ENCODE measurements around the gene ATXN10. TPM values are rescaled to one million over a fixed set of nuclear protein-coding genes. Genes with fewer than 3 reads are reported as not detected.

The ATXN10 gene
- total RNA-seq, 1 experiment from 2014 or later: 135 TPM

GRCh38 chr22:45731041-45731797 is 59.6 kb downstream of the ATXN10 start:
- no peak overlapping the region for H3K4me3 ChIP-seq (replicated peaks in 1 of 2; ENCODE audit: low read depth in 1 of 2, low read length in 2 of 2)
- ChIA-PET POLR2A (no interaction called here), RAD21 (ENCODE audit: low non-redundant PET in 1 of 2, low total read pairs in 2 of 2, uncharacterized antibody in 2 of 2, unreplicated experiment in 2 of 2) (no interaction called here), CTCF (no interaction called here)
- no peak overlapping the region for H3K27ac ChIP-seq (ENCODE audit: low read depth, low read length)
- 0 out of 4 replicates have a peak, but pooled peaks cover 0 to 7% of the 10 kb centered on the region in 2 experiments for H3K4me1 ChIP-seq (ENCODE audit: control insufficient read depth in 1 of 2, insufficient read depth in 2 of 2, low read length in 2 of 2)
- no peaks in the 10 kb centered on the region for H4K20me1 ChIP-seq (ENCODE audit: insufficient read depth)
- H3K36me3 ChIP-seq (ENCODE audit: control insufficient read depth in 1 of 2, insufficient read depth in 2 of 2, low read length in 2 of 2): peaks cover 0 to 6% of the 10 kb centered on the region in 2 experiments; a peak in 1 of 4 replicates
- H3K27me3 ChIP-seq (ENCODE audit: insufficient read depth, low read length): no peaks in the 10 kb centered on the region
- no peak for DNase-seq (ENCODE audit: low read depth, low spot score)
- no TSS peak for BruUV-seq (replicated peaks)
- intact Hi-C loops (cut with micrococcal nuclease): no loop called here
- no peak overlapping the region for H3K9ac ChIP-seq (ENCODE audit: low read length)
- H2AFZ ChIP-seq (ENCODE audit: low read depth, low read length, poor library complexity, severe bottlenecking): no peak overlapping the region
- no peak for ATAC-seq
- no peak overlapping the region for H3K4me2 ChIP-seq (ENCODE audit: low read length)
- TF ChIP-seq CEBPB (IDR thresholded peaks at IDR 0.05; ENCODE audit: low read depth): no peak
- no peak for TF ChIP-seq ATF3 (IDR thresholded peaks at IDR 0.05)
- no peak for TF ChIP-seq ZBTB33 (IDR thresholded peaks at IDR 0.05; ENCODE audit: extremely low read depth, insufficient replicate concordance, low read length)
- no peak for TF ChIP-seq SIN3A (IDR thresholded peaks at IDR 0.05; ENCODE audit: low read depth)
- TF ChIP-seq JUND (IDR thresholded peaks at IDR 0.05): no peak
- no peak for TF ChIP-seq SRF (IDR thresholded peaks at IDR 0.05; ENCODE audit: low read depth)
- TF ChIP-seq CBX3 (IDR thresholded peaks at IDR 0.05; ENCODE audit: low read depth): no peak
- TF ChIP-seq EZH2phosphoT487 (IDR thresholded peaks at IDR 0.05; ENCODE audit: borderline replicate concordance): no peak
- no peak for TF ChIP-seq SP1 (IDR thresholded peaks at IDR 0.05; ENCODE audit: low read depth)
- H3K79me2 ChIP-seq (ENCODE audit: insufficient read depth, low read length): peaks cover 30% of the 10 kb centered on the region
- no peaks in the 10 kb centered on the region for H3K9me3 ChIP-seq (ENCODE audit: control insufficient read depth in 1 of 2, insufficient read depth in 1 of 2, low read depth in 1 of 2, low read length in 2 of 2)
- no peaks in the 10 kb centered on the region for H3K9me2 ChIP-seq (ENCODE audit: insufficient read depth)
